Activated T-helper 17 cell treated with anti-CD3 and anti-CD28 coated beads, Interleukin-2, amount 50 U/mL, for 72 hours (primary cell): ENCODE results near the gene QSOX1. TPM values are rescaled to one million over a fixed set of nuclear protein-coding genes. Genes with fewer than 3 reads are reported as not detected.
A peak's percentile ranks its signal among the peaks of the same experiment; 100 is the strongest.

Source experiments
- ATAC-seq: fragments of 150-1000 bp; cut with Tn5 transposase; replicated peaks from 2 replicates; pipeline ENCODE4 v1.10.0; 2021; ENCODE audit warnings: mild to moderate bottlenecking, moderate library complexity
- H3K27ac Mint-ChIP-seq: one replicate; pipeline ENCODE4 v1.8.0; 2022; ENCODE audit warnings: mixed read lengths
- H3K27me3 Mint-ChIP-seq: one replicate; pipeline ENCODE4 v1.8.0; 2022; ENCODE audit warnings: mixed read lengths
- H3K36me3 Mint-ChIP-seq: one replicate; pipeline ENCODE4 v1.8.0; 2022; ENCODE audit warnings: low read depth, mild to moderate bottlenecking, mixed read lengths
- H3K4me1 Mint-ChIP-seq: one replicate; pipeline ENCODE4 v1.8.0; 2022; ENCODE audit warnings: mixed read lengths
- H3K4me3 Mint-ChIP-seq: one replicate; pipeline ENCODE4 v1.8.0; 2022; ENCODE audit warnings: mild to moderate bottlenecking, mixed read lengths
- H3K9me3 Mint-ChIP-seq: one replicate; pipeline ENCODE4 v1.8.0; 2022; ENCODE audit warnings: mixed read lengths
- total RNA-seq, 2 donors: library from RNA; stranded (reverse); gene quantifications; one replicate each; pipeline ENCODE4 v1.2.3, GENCODE V29; 2022

Gene QSOX1
- total RNA-seq, 2 donors from 2014 or later = 41.6 to 46.8 TPM

DNA sequence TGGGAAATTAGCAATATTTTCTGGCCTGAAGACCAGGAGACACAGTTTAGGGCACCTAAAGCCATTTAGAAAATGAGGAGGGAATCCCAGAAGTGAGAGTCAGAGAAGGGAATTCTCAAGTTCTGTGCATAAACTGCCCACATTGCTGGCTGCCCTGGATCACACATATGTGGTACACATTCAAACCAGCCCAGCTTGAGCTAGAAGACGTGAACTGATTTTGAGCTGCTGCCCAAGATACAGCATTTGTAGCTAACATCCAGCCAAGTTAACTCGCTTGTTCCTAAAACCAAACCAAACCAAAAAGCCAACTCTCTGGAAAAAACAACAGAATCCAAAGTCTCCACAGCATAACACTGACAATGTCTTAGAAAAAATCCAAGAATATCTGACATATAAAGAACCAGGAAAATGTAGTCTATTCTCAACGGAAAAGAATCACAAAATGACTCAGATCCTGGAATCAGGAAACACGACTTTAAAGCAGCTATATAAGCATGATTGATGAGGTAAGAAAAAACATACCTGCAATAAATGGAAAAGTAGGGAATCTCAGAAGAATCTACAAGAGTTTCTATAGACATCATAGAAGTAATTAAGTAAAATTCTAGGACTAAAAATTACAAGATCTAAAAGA lies 18.2 kb upstream of the QSOX1 start:
- ATAC-seq = no peak
- H3K4me1 Mint-ChIP-seq = peaks cover 5% of the 10 kb centered on the region
- no peak overlapping the region for H3K4me3 Mint-ChIP-seq
- no peak overlapping the region for H3K27ac Mint-ChIP-seq
- no peaks in the 10 kb centered on the region for H3K36me3 Mint-ChIP-seq
- H3K27me3 Mint-ChIP-seq = peaks cover 16% of the 10 kb centered on the region
- H3K9me3 Mint-ChIP-seq = no peaks in the 10 kb centered on the region

DNA sequence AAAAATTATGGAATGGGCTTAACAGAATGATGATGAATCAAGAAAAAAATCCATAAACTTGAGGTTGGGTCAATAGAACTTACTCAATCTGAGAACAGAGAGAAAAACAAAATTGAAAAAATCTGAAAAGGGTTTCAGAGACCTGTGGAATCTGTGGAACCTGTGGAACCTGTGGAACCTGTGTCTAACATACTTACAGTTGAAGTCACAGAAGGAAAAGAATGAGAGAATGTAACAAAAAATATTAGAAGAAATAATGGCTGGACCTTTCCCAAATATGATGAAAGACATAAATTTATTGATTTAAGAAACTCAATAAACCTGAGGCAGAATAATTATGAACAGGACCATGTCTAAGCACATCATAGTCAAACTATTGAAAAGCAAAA lies 17.7 kb upstream of the QSOX1 start:
- Mint-ChIP-seq H3K36me3 (no peaks in the 10 kb centered on the region), H3K4me3 (no peak overlapping the region), H3K27ac (no peak overlapping the region), H3K27me3 (peaks cover 11% of the 10 kb centered on the region), H3K9me3 (no peaks in the 10 kb centered on the region), H3K4me1 (peaks cover under 1% of the 10 kb centered on the region)
- ATAC-seq = no peak

GRCh38 chr1:180137776-180138175 lies 16.9 kb upstream of the QSOX1 start:
- Mint-ChIP-seq H3K4me1 (no peaks in the 10 kb centered on the region), H3K36me3 (no peaks in the 10 kb centered on the region), H3K9me3 (no peaks in the 10 kb centered on the region), H3K27ac (no peak overlapping the region), H3K4me3 (no peak overlapping the region), H3K27me3 (peaks cover 7% of the 10 kb centered on the region)
- no peak for ATAC-seq

GRCh38 chr1:180141381-180141934 lies 13.2 kb upstream of the QSOX1 start:
- Mint-ChIP-seq H3K27ac (no peak overlapping the region), H3K4me1 (no peaks in the 10 kb centered on the region), H3K4me3 (no peak overlapping the region), H3K27me3 (peaks cover 3% of the 10 kb centered on the region), H3K36me3 (no peaks in the 10 kb centered on the region), H3K9me3 (no peaks in the 10 kb centered on the region)
- no peak for ATAC-seq

DNA sequence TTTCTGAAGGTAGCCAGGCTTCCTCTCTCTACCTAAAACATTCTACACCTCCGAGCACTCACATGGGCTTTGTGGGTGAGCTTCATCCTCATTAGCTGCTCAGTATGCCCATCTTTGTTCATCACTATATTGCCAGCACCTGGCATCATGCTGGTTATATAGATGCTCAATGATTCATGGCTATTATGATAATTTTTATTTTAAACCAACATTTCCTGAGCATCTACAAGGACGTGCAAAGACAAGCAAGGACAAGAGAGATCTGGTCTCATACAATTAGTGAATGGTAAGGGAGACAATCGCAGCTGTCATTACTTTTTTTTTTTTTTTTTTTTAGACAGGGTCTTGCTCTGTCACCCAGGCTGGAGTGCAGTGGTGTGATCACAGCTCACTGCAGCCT lies 11.3 kb upstream of the QSOX1 start:
- H3K4me1 Mint-ChIP-seq = no peaks in the 10 kb centered on the region
- peaks cover 3% of the 10 kb centered on the region for H3K27me3 Mint-ChIP-seq
- no peaks in the 10 kb centered on the region for H3K9me3 Mint-ChIP-seq
- no peak overlapping the region for H3K27ac Mint-ChIP-seq
- no peak overlapping the region for H3K4me3 Mint-ChIP-seq
- no peaks in the 10 kb centered on the region for H3K36me3 Mint-ChIP-seq
- no peak for ATAC-seq

DNA sequence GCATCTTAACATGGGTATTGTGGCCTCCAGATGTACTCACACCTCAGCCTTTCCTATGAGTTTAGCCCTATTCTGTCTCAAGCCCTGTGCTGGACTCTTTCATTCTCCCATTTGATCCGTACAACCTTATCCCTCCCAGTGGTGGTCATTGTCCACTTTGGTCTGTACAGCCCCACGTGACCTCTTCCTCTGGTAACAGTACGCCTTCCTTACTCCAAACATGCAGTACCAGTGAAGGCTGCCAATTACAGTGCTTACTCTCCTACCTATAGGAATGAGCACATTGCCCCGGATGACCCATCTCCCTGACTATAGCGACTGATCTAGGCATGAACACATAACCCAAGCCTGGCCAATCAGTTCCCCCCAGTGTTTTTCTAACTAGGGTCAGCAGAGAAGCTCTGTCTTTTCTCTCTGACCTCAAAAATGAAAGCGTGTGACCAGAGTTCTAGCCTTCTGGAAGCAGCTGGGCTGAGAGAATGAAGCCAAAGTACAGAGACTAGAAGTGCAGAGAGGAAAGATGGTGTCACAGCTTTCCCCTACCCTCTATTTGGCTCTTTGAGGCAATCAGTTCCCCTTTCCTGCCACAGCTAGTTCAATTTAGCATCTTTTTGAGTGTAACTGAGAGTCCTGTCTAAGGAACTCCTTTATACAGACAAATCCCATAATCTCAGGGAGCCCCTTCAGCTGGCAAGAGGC lies 9.9 kb upstream of the QSOX1 start:
- no peak overlapping the region for H3K4me3 Mint-ChIP-seq
- no peaks in the 10 kb centered on the region for H3K36me3 Mint-ChIP-seq
- H3K9me3 Mint-ChIP-seq = no peaks in the 10 kb centered on the region
- peaks cover 3% of the 10 kb centered on the region for H3K27me3 Mint-ChIP-seq
- no peak overlapping the region for H3K27ac Mint-ChIP-seq
- no peaks in the 10 kb centered on the region for H3K4me1 Mint-ChIP-seq
- no peak for ATAC-seq

DNA sequence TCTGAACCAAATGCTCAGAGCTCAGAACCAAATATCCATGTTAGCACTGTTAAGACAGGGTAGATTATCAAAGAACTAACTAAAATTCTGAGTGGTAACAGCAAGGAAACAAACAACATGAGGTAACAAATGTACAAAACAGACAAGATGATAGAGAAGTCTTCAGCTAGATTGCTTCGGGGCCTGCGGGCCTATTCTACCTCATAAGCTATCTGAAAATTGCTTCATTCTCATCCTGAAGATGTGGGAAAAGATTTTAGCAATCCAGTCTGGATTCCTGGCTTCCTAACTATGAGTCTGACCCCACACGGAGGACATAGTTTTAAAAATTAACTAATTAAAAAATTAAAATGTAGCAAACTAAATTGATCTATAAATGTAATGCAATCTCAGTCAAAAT lies 9.2 kb upstream of the QSOX1 start:
- Mint-ChIP-seq H3K27ac (no peak overlapping the region), H3K9me3 (no peaks in the 10 kb centered on the region), H3K27me3 (peaks cover 3% of the 10 kb centered on the region), H3K4me1 (no peaks in the 10 kb centered on the region), H3K36me3 (no peaks in the 10 kb centered on the region), H3K4me3 (no peak overlapping the region)
- no peak for ATAC-seq

DNA sequence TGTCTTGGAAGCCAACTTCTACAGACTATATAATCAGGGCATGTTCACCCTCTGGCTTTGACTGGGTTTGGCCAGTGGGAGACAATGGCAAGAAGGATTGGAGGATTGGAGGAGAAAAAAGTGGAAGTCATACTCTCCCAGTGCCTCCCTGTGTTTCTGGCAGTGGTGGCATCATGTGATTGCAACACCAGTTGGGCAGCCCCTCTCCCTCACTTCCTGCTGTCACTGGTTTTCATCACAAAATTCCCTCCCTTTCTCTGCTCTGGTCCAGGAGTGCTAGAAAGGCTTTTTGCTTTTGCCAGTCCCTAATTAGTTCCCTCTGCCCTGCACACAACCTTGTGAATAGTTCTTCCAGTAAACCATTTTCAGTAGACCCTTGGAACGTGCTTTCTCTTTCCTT lies 3.7 kb upstream of the QSOX1 start:
- ATAC-seq = no peak
- Mint-ChIP-seq H3K36me3 (peaks cover 8% of the 10 kb centered on the region), H3K27ac (no peak overlapping the region), H3K9me3 (no peaks in the 10 kb centered on the region), H3K4me1 (peaks cover 11% of the 10 kb centered on the region), H3K27me3 (no peaks in the 10 kb centered on the region), H3K4me3 (no peak overlapping the region)

DNA sequence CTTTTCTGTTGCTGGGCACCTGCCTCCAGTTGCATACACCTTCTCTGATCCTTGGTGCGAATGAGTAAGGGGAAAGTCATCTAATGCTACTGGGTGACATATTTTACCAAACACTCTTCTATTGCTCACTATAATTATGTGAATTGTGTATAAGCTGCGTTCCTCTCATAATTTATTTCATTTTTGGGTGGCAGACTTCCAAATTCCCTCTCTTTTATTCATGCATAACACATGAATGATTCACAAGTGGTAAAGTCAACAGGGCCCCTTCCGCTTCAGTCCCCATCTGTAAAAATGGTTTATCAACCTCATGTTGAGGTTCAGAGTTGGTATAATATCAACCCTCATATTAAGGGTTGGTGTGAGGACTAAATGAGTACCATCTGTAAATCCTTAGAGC lies 3.2 kb upstream of the QSOX1 start:
- no peaks in the 10 kb centered on the region for H3K27me3 Mint-ChIP-seq
- no peaks in the 10 kb centered on the region for H3K9me3 Mint-ChIP-seq
- no peak overlapping the region for H3K4me3 Mint-ChIP-seq
- H3K27ac Mint-ChIP-seq = no peak overlapping the region
- no peak for ATAC-seq
- H3K36me3 Mint-ChIP-seq = peaks cover 8% of the 10 kb centered on the region
- peaks cover 16% of the 10 kb centered on the region for H3K4me1 Mint-ChIP-seq

DNA sequence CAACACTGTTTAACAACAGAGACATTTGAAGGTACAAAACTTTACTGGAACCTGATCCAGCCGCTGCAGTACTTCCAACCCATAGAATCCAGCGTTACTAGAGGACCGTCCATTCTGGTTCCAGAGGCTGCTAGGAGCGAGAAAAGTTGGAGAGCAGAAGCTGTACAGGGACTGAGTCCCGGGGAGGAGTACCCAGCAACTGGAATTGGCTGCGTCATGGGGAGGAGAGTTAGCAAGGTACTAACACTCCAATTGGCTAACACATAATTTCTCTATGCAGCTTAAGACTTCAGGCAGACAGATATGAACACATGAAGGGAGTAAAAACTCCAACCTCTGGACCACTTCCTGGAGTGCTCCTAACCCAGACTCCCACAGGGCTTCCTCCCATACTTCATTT lies 2.1 kb upstream of the QSOX1 start:
- ATAC-seq = no peak

DNA sequence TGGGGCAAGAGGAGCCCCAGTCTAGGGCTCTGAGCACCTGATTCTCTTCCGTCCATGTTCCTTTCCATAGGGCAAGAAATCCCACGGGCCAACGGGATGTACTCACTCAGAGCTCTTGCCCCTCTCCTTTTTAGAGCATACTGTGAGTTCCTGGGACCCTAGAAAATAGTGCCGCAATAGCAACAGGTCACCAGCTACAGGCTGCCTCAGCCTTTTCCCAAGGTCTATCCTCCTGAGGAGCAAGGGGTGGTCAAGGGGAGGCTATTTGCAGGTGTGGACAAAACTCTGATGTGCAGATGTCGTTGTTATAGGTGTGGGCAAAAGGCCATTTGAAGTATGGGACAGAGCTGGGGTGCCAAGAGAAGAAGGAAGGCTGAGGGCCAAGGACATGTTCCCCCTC lies 1.6 kb upstream of the QSOX1 start:
- Mint-ChIP-seq H3K27ac (peak overlapping the region; percentile 89), H3K4me1 (peaks cover 24% of the 10 kb centered on the region), H3K36me3 (peaks cover 10% of the 10 kb centered on the region), H3K9me3 (no peaks in the 10 kb centered on the region), H3K4me3 (peak overlapping the region; percentile 95), H3K27me3 (no peaks in the 10 kb centered on the region)
- no peak for ATAC-seq

More for the DNA sequence above, 2.1 kb upstream of the QSOX1 start:
- Mint-ChIP-seq H3K9me3 (no peaks in the 10 kb centered on the region), H3K4me3 (no peak overlapping the region), H3K27me3 (no peaks in the 10 kb centered on the region), H3K4me1 (peaks cover 22% of the 10 kb centered on the region), H3K36me3 (peaks cover 8% of the 10 kb centered on the region), H3K27ac (no peak overlapping the region)

DNA sequence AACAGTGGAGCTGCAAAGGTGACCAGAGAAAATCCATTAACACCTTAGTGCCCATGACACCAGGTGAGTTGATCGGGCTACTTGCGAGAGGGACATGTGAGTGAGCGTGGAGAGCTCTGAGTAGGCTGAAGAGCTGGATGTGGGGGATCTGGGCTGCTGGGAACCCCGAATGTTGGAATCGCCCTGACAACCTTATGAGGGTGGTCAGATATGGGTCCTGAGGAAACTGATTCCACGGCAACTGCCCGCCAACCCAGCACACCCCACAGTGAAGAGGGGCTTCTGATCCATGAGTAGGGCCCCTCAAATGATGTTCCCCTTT lies 705 bp upstream of the QSOX1 start:
- Mint-ChIP-seq H3K4me1 (peaks cover 31% of the 10 kb centered on the region), H3K4me3 (peak overlapping the region; percentile 95), H3K27me3 (no peaks in the 10 kb centered on the region), H3K36me3 (peaks cover 14% of the 10 kb centered on the region), H3K27ac (peak overlapping the region; percentile 89), H3K9me3 (no peaks in the 10 kb centered on the region)
- ATAC-seq = no peak

- ATAC-seq = peak; percentile 8
- peaks cover 41% of the 10 kb centered on the region for H3K4me1 Mint-ChIP-seq
These were observed 563 bp downstream of the QSOX1 start for GRCh38 chr1:180155182-180155682.

GRCh38 chr1:180156201-180156600 lies 1.5 kb downstream of the QSOX1 start:
- peaks cover 46% of the 10 kb centered on the region for H3K4me1 Mint-ChIP-seq
- ATAC-seq = no peak
- H3K27ac Mint-ChIP-seq = peak overlapping the region; percentile 17
- no peaks in the 10 kb centered on the region for H3K27me3 Mint-ChIP-seq
- peak overlapping the region; percentile 95 for H3K4me3 Mint-ChIP-seq
- no peaks in the 10 kb centered on the region for H3K9me3 Mint-ChIP-seq
- peaks cover 14% of the 10 kb centered on the region for H3K36me3 Mint-ChIP-seq

More at GRCh38 chr1:180155182-180155682, 563 bp downstream of the QSOX1 start:
- Mint-ChIP-seq H3K9me3 (no peaks in the 10 kb centered on the region), H3K36me3 (peaks cover 14% of the 10 kb centered on the region), H3K4me3 (peak overlapping the region; percentile 95), H3K27me3 (no peaks in the 10 kb centered on the region), H3K27ac (peak overlapping the region; percentile 87)

- Mint-ChIP-seq H3K4me3 (peak overlapping the region; percentile 95), H3K27me3 (no peaks in the 10 kb centered on the region), H3K27ac (peak overlapping the region; percentile 17), H3K36me3 (peaks cover 14% of the 10 kb centered on the region), H3K4me1 (peaks cover 46% of the 10 kb centered on the region), H3K9me3 (no peaks in the 10 kb centered on the region)
- ATAC-seq = no peak
These were observed 2.0 kb downstream of the QSOX1 start for GRCh38 chr1:180156631-180157091.
